HEK293 (cell line): ENCODE measurements around the gene METTL8.

Experiments
- CTCF ChIA-PET: fragments of 350-600 bp; formaldehyde crosslinking; extraction: SDS; loops from one replicate; lab custom pipeline; 2021; ENCODE audit warnings: antibody characterized with exemption; lab: Yijun Ruan, JAX
- POLR2A ChIA-PET: fragments of 300-600 bp; formaldehyde crosslinking; extraction: SDS; loops from one replicate; lab custom pipeline; 2020; ENCODE audit warnings: antibody characterized with exemption, inconsistent platforms; lab: Yijun Ruan, JAX
- H3K27ac ChIP-seq: fragments of 200-500 bp; sonication (Bioruptor generic); 2 replicates; pipeline ENCODE4 v1.5.1; 2014; ENCODE audit warnings: low read depth, low read length, control low read depth, inconsistent platforms; ENCODE audit errors: extremely low read depth
- H3K36me3 ChIP-seq, 2 experiments: fragments of 200-500 bp in 1 of 2; sonication (Bioruptor generic) in 1 of 2; 1 replicate in 1 of 2; 2 replicates in 1 of 2; pipeline ENCODE4 v1.5.1; 2014 to 2017; ENCODE audit warnings: inconsistent platforms in 2 of 2, low read length in 2 of 2; ENCODE audit not compliant: control insufficient read depth in 2 of 2, insufficient read depth in 1 of 2
- H3K4me1 ChIP-seq: fragments of 200-500 bp; sonication (Bioruptor generic); 2 replicates; pipeline ENCODE4 v1.5.1; 2014; ENCODE audit warnings: mild to moderate bottlenecking, low read length, inconsistent platforms; ENCODE audit not compliant: control insufficient read depth, insufficient read depth
- H3K4me3 ChIP-seq: 2 replicates; pipeline ENCODE4 v1.5.1; 2011; ENCODE audit warnings: low read depth, mild to moderate bottlenecking, control low read depth, low read length, moderate library complexity
- H3K9me3 ChIP-seq: fragments of 200-500 bp; sonication (Bioruptor generic); 2 replicates; pipeline ENCODE4 v1.5.1; 2014; ENCODE audit warnings: low read depth, low read length, inconsistent platforms; ENCODE audit not compliant: control insufficient read depth, insufficient read depth
- ATF2 ChIP-seq: fragments of 450-650 bp; formaldehyde crosslinking; IDR thresholded peaks from 2 replicates; pipeline ENCODE4 v1.5.1; 2016; ENCODE audit warnings: missing biosample characterization, missing genetic modification characterization, low read depth
- KLF16 ChIP-seq: fragments of 450-650 bp; formaldehyde crosslinking; IDR thresholded peaks from 2 replicates; pipeline ENCODE4 v1.5.1; 2017; ENCODE audit warnings: missing biosample characterization, missing genetic modification characterization
- ZBTB44 ChIP-seq: fragments of 450-650 bp; IDR thresholded peaks from 2 replicates; pipeline ENCODE4 v1.5.1; 2018; ENCODE audit warnings: missing biosample characterization, mild to moderate bottlenecking, missing genetic modification characterization
- ZBTB6 ChIP-seq: fragments of 450-650 bp; formaldehyde crosslinking; IDR thresholded peaks from 2 replicates; pipeline ENCODE4 v1.5.1; 2017; ENCODE audit warnings: missing biosample characterization, missing genetic modification characterization
- ZFP69B ChIP-seq: fragments of 450-650 bp; formaldehyde crosslinking; IDR thresholded peaks from 2 replicates; pipeline ENCODE4 v1.5.1; 2016; ENCODE audit warnings: missing biosample characterization, missing genetic modification characterization
- ZNF138 ChIP-seq: fragments of 450-650 bp; formaldehyde crosslinking; IDR thresholded peaks from 2 replicates; pipeline ENCODE4 v1.5.1; 2016; ENCODE audit warnings: missing biosample characterization, missing genetic modification characterization, borderline replicate concordance
- ZNF146 ChIP-seq: fragments of 450-650 bp; formaldehyde crosslinking; IDR thresholded peaks from 2 replicates; pipeline ENCODE4 v1.5.1; 2016; ENCODE audit warnings: missing biosample characterization, missing genetic modification characterization
- ZNF239 ChIP-seq: fragments of 450-650 bp; formaldehyde crosslinking; IDR thresholded peaks from 2 replicates; pipeline ENCODE4 v1.5.1; 2016; ENCODE audit warnings: missing biosample characterization, missing genetic modification characterization
- ZNF341 ChIP-seq: fragments of 450-650 bp; formaldehyde crosslinking; IDR thresholded peaks from 2 replicates; pipeline ENCODE4; 2016; ENCODE audit warnings: low read depth, missing biosample characterization, missing genetic modification characterization
- ZNF48 ChIP-seq: fragments of 450-650 bp; formaldehyde crosslinking; IDR thresholded peaks from 2 replicates; pipeline ENCODE4 v1.5.1; 2016; ENCODE audit warnings: missing biosample characterization, missing genetic modification characterization
- ZNF510 ChIP-seq: fragments of 450-650 bp; formaldehyde crosslinking; IDR thresholded peaks from 2 replicates; pipeline ENCODE4 v1.5.1; 2018; ENCODE audit warnings: mild to moderate bottlenecking, missing genetic modification characterization, missing biosample characterization; ENCODE audit not compliant: insufficient replicate concordance
- ZNF558 ChIP-seq: fragments of 450-650 bp; formaldehyde crosslinking; IDR thresholded peaks from 2 replicates; pipeline ENCODE4 v1.5.1; 2016; ENCODE audit warnings: missing biosample characterization, missing genetic modification characterization
- ZNF707 ChIP-seq: fragments of 450-650 bp; formaldehyde crosslinking; IDR thresholded peaks from 2 replicates; pipeline ENCODE4 v1.5.1; 2016; ENCODE audit warnings: missing biosample characterization, missing genetic modification characterization

The METTL8 gene

DNA sequence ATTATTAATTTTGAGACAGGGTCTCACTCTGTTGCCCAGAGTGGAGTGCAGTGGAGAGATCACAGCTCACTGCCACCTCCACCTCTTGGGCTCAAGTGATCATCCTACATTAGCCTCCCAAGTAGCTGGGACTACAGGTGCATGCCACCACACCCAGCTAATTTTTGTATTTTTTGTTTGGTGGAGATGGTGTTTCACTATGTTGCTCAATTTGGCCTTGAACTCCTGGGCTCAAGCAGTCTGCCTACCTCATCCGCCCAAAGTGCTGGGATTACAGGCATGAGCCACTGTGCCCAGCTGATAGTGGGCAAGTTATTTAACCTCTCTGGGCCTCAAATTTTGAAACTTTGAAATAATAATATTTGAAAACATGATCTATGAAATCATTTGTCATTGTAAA lies 26.7 kb upstream of the METTL8 start:
- Histone ChIP-seq H3K4me3 (no peak overlapping the region), H3K27ac (no peak overlapping the region), H3K4me1 (no peaks in the 10 kb centered on the region), H3K36me3 (peaks cover 29 to 42% of the 10 kb centered on the region in 2 experiments), H3K9me3 (no peaks in the 10 kb centered on the region)
- POLR2A ChIA-PET = no interaction called here
- no peak for TF ChIP-seq ZNF707 (tag by site-specific recombination)
- TF ChIP-seq ZNF510 (tag by site-specific recombination) = no peak
- CTCF ChIA-PET = no interaction called here

DNA sequence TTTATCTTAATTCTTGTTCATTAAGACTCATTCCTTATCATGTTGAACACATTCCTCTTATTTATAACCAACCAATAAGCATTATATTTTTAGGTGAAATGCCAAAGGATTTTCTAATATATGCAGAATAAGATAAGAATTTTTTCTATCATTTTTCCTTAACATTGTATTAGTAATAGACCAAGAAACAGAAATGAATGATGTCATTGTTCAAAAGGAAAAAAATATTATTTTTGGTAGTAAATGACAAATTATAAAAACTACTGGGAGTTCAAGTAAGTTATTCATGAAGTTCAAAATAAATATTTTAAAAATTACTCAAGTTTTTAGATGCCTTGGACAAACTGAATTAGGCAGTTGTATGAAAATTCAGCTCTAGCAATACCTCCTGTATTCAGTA lies 25.7 kb upstream of the METTL8 start:
- H3K9me3 ChIP-seq = no peaks in the 10 kb centered on the region
- peaks cover 29 to 49% of the 10 kb centered on the region in 2 experiments for H3K36me3 ChIP-seq
- no peak overlapping the region for H3K4me3 ChIP-seq
- H3K4me1 ChIP-seq = no peaks in the 10 kb centered on the region
- TF ChIP-seq ZNF138 = no peak
- TF ChIP-seq ATF2 (tag by site-specific recombination) = peak; percentile 76
- ChIA-PET CTCF (no interaction called here), POLR2A (no interaction called here)
- H3K27ac ChIP-seq = no peak overlapping the region

- CTCF ChIA-PET = interaction anchor here (0.6 kb wide), 1 partner anchor 250 kb away, joined by 4 read pairs; no protein-coding TSS in a partner anchor
- Histone ChIP-seq H3K36me3 (peaks cover 40 to 80% of the 10 kb centered on the region in 2 experiments), H3K27ac (no peak overlapping the region), H3K4me1 (no peaks in the 10 kb centered on the region), H3K4me3 (no peak overlapping the region)
- TF ChIP-seq ZBTB6 (tag by site-specific recombination) = no peak
- TF ChIP-seq, all 188 proteins: peak for 0
- no peaks in the 10 kb centered on the region for H3K9me3 ChIP-seq
- POLR2A ChIA-PET = interaction anchor here (1.8 kb wide), 1 partner anchor 19 kb away, joined by 5 read pairs; the partner anchor contains the start of genes DCAF17 and METTL8
These were observed 19.0 kb upstream of the METTL8 start for GRCh38 chr2:171452773-171453172.

- TF ChIP-seq KLF16 (tag by site-specific recombination) (no peak), ZFP69B (tag by site-specific recombination) (no peak), ZBTB44 (tag by site-specific recombination) (no peak), ZNF48 (tag by site-specific recombination) (no peak), ZNF146 (tag by site-specific recombination) (no peak), ZNF341 (no peak), ZNF558 (tag by site-specific recombination) (no peak), ZNF239 (tag by site-specific recombination) (no peak)
- Histone ChIP-seq H3K9me3 (no peaks in the 10 kb centered on the region), H3K36me3 (peaks cover 47 to 70% of the 10 kb centered on the region in 2 experiments), H3K27ac (no peak overlapping the region), H3K4me1 (no peaks in the 10 kb centered on the region), H3K4me3 (no peak overlapping the region)
- POLR2A ChIA-PET = no interaction called here
- CTCF ChIA-PET = interaction anchor here (1.0 kb wide), 1 partner anchor 10 kb away, joined by 3 read pairs; no protein-coding TSS in a partner anchor
These were observed 17.3 kb upstream of the METTL8 start for GRCh38 chr2:171451074-171451473.
